Caco-2 (cell line): ENCODE results near the gene A4GALT. TPM values are rescaled to one million over a fixed set of nuclear protein-coding genes. Genes with fewer than 3 reads are reported as not detected.

Experiments
- BruUV-seq: library from RNA; stranded (reverse); fragments of 400-500 nt; replicated peaks from 2 replicates; lab custom pipeline; 2021; lab: Mats Ljungman, UMichigan
- CTCF ChIA-PET: fragments of 300-600 bp; sonication (Branson Sonifier 250); formaldehyde crosslinking; loops from one replicate; lab custom pipeline; 2022; ENCODE audit warnings: antibody characterized with exemption; lab: Charles Lee
- POLR2A ChIA-PET: fragments of 300-600 bp; sonication (Branson Sonifier 250); formaldehyde crosslinking; loops from one replicate; lab custom pipeline; 2022; ENCODE audit warnings: antibody characterized with exemption; lab: Charles Lee
- DNase-seq, 2 experiments: peaks; one replicate each; pipeline versions ENCODE4 v3.0.0 to v3.0.0-alpha.2; 2020 to 2022
- H3K27me3 ChIP-seq: replicated peaks from 2 replicates; pipeline ENCODE4 v1.6.0; 2011; ENCODE audit warnings: low read length; ENCODE audit not compliant: control insufficient read depth, insufficient read depth
- H3K36me3 ChIP-seq: 2 replicates; pipeline ENCODE4 v1.5.1; 2011; ENCODE audit warnings: low read length; ENCODE audit not compliant: control insufficient read depth, insufficient read depth
- H3K4me1 ChIP-seq: fragments of 250-450 bp; sonication (Bioruptor Pico); 2 replicates; pipeline ENCODE4 v1.5.1; 2020; ENCODE audit warnings: mild to moderate bottlenecking
- H3K4me3 ChIP-seq: 2 replicates; pipeline ENCODE4 v1.5.1; 2011; ENCODE audit warnings: low read depth, mild to moderate bottlenecking, control low read depth, low read length
- H3K9me3 ChIP-seq: fragments of 250-450 bp; sonication (Bioruptor Pico); 2 replicates; pipeline ENCODE4 v1.5.1; 2020; ENCODE audit warnings: mild to moderate bottlenecking, moderate library complexity
- H3K27ac Mint-ChIP-seq: one replicate; pipeline ENCODE4 v1.8.0; 2022; ENCODE audit warnings: mixed read lengths; ENCODE audit not compliant: unreplicated experiment
- H3K27me3 Mint-ChIP-seq: one replicate; pipeline ENCODE4 v1.8.0; 2022; ENCODE audit warnings: mixed read lengths; ENCODE audit not compliant: insufficient read depth, unreplicated experiment
- H3K36me3 Mint-ChIP-seq: one replicate; pipeline ENCODE4 v1.8.0; 2022; ENCODE audit warnings: mild to moderate bottlenecking, mixed read lengths; ENCODE audit not compliant: insufficient read depth, unreplicated experiment
- H3K4me1 Mint-ChIP-seq: one replicate; pipeline ENCODE4 v1.8.0; 2022; ENCODE audit warnings: low read depth, mixed read lengths; ENCODE audit not compliant: unreplicated experiment
- H3K4me3 Mint-ChIP-seq: one replicate; pipeline ENCODE4 v1.8.0; 2022; ENCODE audit warnings: mild to moderate bottlenecking, moderate library complexity, mixed read lengths; ENCODE audit not compliant: unreplicated experiment
- H3K9me3 Mint-ChIP-seq: one replicate; pipeline ENCODE4 v1.8.0; 2022; ENCODE audit warnings: mixed read lengths; ENCODE audit not compliant: unreplicated experiment
- CTCF ChIP-seq, 2 experiments: fragments of 200-600 bp in 1 of 2; IDR thresholded peaks; 1 replicate in 1 of 2; 2 replicates in 1 of 2; pipeline versions ENCODE4 v1.5.1 to v1.8.0; 2011 to 2022; ENCODE audit warnings: antibody characterized with exemption in 1 of 2, control low read depth in 1 of 2, inconsistent platforms in 1 of 2, low read depth in 1 of 2, low read length in 1 of 2, mild to moderate bottlenecking in 1 of 2, moderate library complexity in 1 of 2; ENCODE audit not compliant: insufficient read depth in 1 of 2, severe bottlenecking in 1 of 2, unreplicated experiment in 1 of 2
- intact Hi-C: fragments of 100-400 bp; cut with micrococcal nuclease; formaldehyde crosslinking; loops from one replicate; pipeline ENCODE4 v1.10.0; 2022; ENCODE audit not compliant: unreplicated experiment
- total RNA-seq: library from RNA; stranded (reverse); gene quantifications from 2 replicates; pipeline ENCODE4 v1.2.3, GENCODE V29; 2022

Gene A4GALT
- total RNA-seq, 1 experiment from 2014 or later, result 16.2 TPM

- POLR2A ChIA-PET, result no interaction called here
- Histone ChIP-seq H3K36me3 (no peaks in the 10 kb centered on the region), H3K4me3 (no peak overlapping the region), H3K27me3 (no peaks in the 10 kb centered on the region), H3K9me3 (no peaks in the 10 kb centered on the region), H3K4me1 (peaks cover 33% of the 10 kb centered on the region)
- intact Hi-C loops, result no loop called here
- no peak overlapping the region for H3K4me3 Mint-ChIP-seq
- H3K36me3 Mint-ChIP-seq, result no peaks in the 10 kb centered on the region
- no peak for TF ChIP-seq CTCF (IDR thresholded peaks at IDR 0.05; ENCODE audit: insufficient read depth in 1 of 2, low read depth in 1 of 2, low read length in 1 of 2, severe bottlenecking in 1 of 2, unreplicated experiment in 1 of 2)
- H3K4me1 Mint-ChIP-seq, result peaks cover 8% of the 10 kb centered on the region
- CTCF ChIA-PET, result no interaction called here
- BruUV-seq, result no TSS peak
- no peaks in the 10 kb centered on the region for H3K9me3 Mint-ChIP-seq
- DNase-seq, result no peak
- no peak overlapping the region for H3K27ac Mint-ChIP-seq
- H3K27me3 Mint-ChIP-seq, result no peaks in the 10 kb centered on the region
Measured at GRCh38 chr22:42693055-42693762, 27.5 kb downstream of the A4GALT start.

- Histone ChIP-seq H3K4me3 (no peak overlapping the region), H3K4me1 (peaks cover 35% of the 10 kb centered on the region), H3K9me3 (no peaks in the 10 kb centered on the region), H3K36me3 (no peaks in the 10 kb centered on the region), H3K27me3 (no peaks in the 10 kb centered on the region)
- Mint-ChIP-seq H3K4me3 (no peak overlapping the region), H3K9me3 (no peaks in the 10 kb centered on the region), H3K4me1 (peaks cover 10% of the 10 kb centered on the region), H3K27ac (peak overlapping the region; percentile 60), H3K27me3 (no peaks in the 10 kb centered on the region), H3K36me3 (no peaks in the 10 kb centered on the region)
- intact Hi-C loops, result no loop called here
- ChIA-PET POLR2A (no interaction called here), CTCF (no interaction called here)
- no TSS peak for BruUV-seq
- no peak for DNase-seq
- no peak for TF ChIP-seq CTCF (IDR thresholded peaks at IDR 0.05; ENCODE audit: insufficient read depth in 1 of 2, low read depth in 1 of 2, low read length in 1 of 2, severe bottlenecking in 1 of 2, unreplicated experiment in 1 of 2)
Measured at GRCh38 chr22:42692239-42693054, 28.2 kb downstream of the A4GALT start.

DNA sequence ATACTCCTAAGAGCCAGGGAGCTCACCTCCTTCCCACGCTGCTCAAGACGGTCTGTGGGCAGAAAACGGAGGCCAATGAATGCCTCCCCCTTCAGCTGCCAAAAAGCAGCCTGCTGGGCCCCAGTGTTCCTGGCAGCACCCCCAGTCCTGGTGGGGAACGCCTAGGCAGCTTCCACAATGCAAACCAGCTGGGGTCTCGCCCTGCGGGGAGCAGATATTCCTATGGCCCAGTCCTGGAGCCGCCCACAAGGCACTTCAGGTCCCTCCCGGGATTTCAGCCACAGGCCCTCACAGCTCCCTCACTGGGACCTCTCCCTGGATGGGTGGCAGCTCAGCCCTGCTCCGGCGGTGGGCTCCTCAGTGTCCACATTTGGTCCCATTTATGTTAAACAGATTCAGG, 29.2 kb downstream of the A4GALT start:
- intact Hi-C loops, result no loop called here
- no peak for TF ChIP-seq CTCF (IDR thresholded peaks at IDR 0.05; ENCODE audit: insufficient read depth in 1 of 2, low read depth in 1 of 2, low read length in 1 of 2, severe bottlenecking in 1 of 2, unreplicated experiment in 1 of 2)
- ChIA-PET CTCF (interaction anchor here (0.8 kb wide), 1 partner anchor 467 kb away, joined by 3 read pairs; no protein-coding TSS in a partner anchor), POLR2A (no interaction called here)
- H3K4me1 Mint-ChIP-seq, result peaks cover 17% of the 10 kb centered on the region
- peaks cover 4% of the 10 kb centered on the region for H3K36me3 Mint-ChIP-seq
- Histone ChIP-seq H3K36me3 (no peaks in the 10 kb centered on the region), H3K9me3 (no peaks in the 10 kb centered on the region), H3K4me1 (peaks cover 37% of the 10 kb centered on the region), H3K27me3 (no peaks in the 10 kb centered on the region), H3K4me3 (no peak overlapping the region)
- H3K27ac Mint-ChIP-seq, result no peak overlapping the region
- H3K27me3 Mint-ChIP-seq, result no peaks in the 10 kb centered on the region
- no TSS peak for BruUV-seq
- H3K9me3 Mint-ChIP-seq, result no peaks in the 10 kb centered on the region
- H3K4me3 Mint-ChIP-seq, result no peak overlapping the region
- no peak for DNase-seq
